PFSK-1 (cell line): ENCODE results near the gene CYP4X1.

ENCODE experiments used
- POLR2AphosphoS5 ChIP-seq: IDR thresholded peaks from 2 replicates; pipeline ENCODE4 v1.6.1; 2012; ENCODE audit warnings: low read depth, mild to moderate bottlenecking, control low read depth, low read length, moderate library complexity
- TF ChIP-seq, protein P1 (sequence below), 2 experiments: IDR thresholded peaks; 2 replicates each; pipeline versions ENCODE4 v1.6.1 to v1.8.0; 2011 to 2012; ENCODE audit warnings: low read depth in 2 of 2, low read length in 2 of 2, control low read depth in 1 of 2, inconsistent platforms in 1 of 2, mild to moderate bottlenecking in 1 of 2, moderate library complexity in 1 of 2; ENCODE audit not compliant: insufficient read depth in 1 of 2

DNA sequence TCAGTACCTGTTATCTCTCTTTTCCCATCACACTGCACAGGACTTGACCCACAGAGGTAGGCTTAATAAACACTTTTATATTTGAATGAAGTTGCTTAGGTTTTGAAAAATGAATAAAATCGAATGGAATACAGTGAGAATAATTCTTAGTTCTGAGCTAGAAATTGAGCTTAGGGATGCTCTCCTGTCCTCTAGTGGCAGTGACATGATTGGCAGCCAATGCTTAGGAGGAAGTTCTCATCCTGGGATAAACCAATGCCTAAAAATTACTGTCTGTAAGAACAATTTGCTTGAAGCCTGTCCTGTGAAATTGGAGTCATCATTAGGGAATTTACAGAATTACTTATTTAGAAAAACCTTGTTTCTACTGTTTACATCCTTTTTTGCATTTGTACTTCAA lies 21.3 kb upstream of the CYP4X1 start:
- no peak for TF ChIP-seq POLR2AphosphoS5
- TF ChIP-seq, protein P1, sequence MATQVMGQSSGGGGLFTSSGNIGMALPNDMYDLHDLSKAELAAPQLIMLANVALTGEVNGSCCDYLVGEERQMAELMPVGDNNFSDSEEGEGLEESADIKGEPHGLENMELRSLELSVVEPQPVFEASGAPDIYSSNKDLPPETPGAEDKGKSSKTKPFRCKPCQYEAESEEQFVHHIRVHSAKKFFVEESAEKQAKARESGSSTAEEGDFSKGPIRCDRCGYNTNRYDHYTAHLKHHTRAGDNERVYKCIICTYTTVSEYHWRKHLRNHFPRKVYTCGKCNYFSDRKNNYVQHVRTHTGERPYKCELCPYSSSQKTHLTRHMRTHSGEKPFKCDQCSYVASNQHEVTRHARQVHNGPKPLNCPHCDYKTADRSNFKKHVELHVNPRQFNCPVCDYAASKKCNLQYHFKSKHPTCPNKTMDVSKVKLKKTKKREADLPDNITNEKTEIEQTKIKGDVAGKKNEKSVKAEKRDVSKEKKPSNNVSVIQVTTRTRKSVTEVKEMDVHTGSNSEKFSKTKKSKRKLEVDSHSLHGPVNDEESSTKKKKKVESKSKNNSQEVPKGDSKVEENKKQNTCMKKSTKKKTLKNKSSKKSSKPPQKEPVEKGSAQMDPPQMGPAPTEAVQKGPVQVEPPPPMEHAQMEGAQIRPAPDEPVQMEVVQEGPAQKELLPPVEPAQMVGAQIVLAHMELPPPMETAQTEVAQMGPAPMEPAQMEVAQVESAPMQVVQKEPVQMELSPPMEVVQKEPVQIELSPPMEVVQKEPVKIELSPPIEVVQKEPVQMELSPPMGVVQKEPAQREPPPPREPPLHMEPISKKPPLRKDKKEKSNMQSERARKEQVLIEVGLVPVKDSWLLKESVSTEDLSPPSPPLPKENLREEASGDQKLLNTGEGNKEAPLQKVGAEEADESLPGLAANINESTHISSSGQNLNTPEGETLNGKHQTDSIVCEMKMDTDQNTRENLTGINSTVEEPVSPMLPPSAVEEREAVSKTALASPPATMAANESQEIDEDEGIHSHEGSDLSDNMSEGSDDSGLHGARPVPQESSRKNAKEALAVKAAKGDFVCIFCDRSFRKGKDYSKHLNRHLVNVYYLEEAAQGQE (IDR thresholded peaks at IDR 0.05; ENCODE audit: insufficient read depth in 1 of 2, low read depth in 2 of 2, low read length in 2 of 2): no peak
